ENCODE results near the gene SEC14L3.

Gene SEC14L3

GRCh38 chr22:30423959-30424533 lies 47.8 kb downstream of the SEC14L3 start:
- DNase-seq (ENCODE audit: extremely low read depth in 1 of 2, low read depth in 1 of 2), result peak; percentile 93 to 98

- no peak for DNase-seq (ENCODE audit: extremely low read depth in 1 of 2, low read depth in 1 of 2)
Measured at GRCh38 chr22:30423301-30423958, 48.4 kb downstream of the SEC14L3 start.

GRCh38 chr22:30422481-30423300 lies 49.1 kb downstream of the SEC14L3 start:
- no peak for DNase-seq (ENCODE audit: extremely low read depth in 1 of 2, low read depth in 1 of 2)

GRCh38 chr22:30421695-30422480 lies 49.9 kb downstream of the SEC14L3 start:
- DNase-seq (ENCODE audit: extremely low read depth in 1 of 2, low read depth in 1 of 2), result no peak

GRCh38 chr22:30420347-30421125 lies 51.3 kb downstream of the SEC14L3 start:
- no peak for DNase-seq (ENCODE audit: extremely low read depth in 1 of 2, low read depth in 1 of 2)

- no peak for DNase-seq (ENCODE audit: extremely low read depth in 1 of 2, low read depth in 1 of 2)
Measured at GRCh38 chr22:30416837-30417236, 55.0 kb downstream of the SEC14L3 start.

- DNase-seq (ENCODE audit: extremely low read depth in 1 of 2, low read depth in 1 of 2), result no peak
Measured at GRCh38 chr22:30416403-30416802, 55.4 kb downstream of the SEC14L3 start.

- DNase-seq (ENCODE audit: extremely low read depth in 1 of 2, low read depth in 1 of 2), result no peak
Measured at GRCh38 chr22:30414525-30415047, 57.2 kb downstream of the SEC14L3 start.

- DNase-seq (ENCODE audit: extremely low read depth in 1 of 2, low read depth in 1 of 2), result no peak
Measured at GRCh38 chr22:30413745-30414524, 57.9 kb downstream of the SEC14L3 start.

- no peak for DNase-seq (ENCODE audit: extremely low read depth in 1 of 2, low read depth in 1 of 2)
Measured at GRCh38 chr22:30413001-30413400, 58.8 kb downstream of the SEC14L3 start.

- DNase-seq (ENCODE audit: extremely low read depth in 1 of 2, low read depth in 1 of 2), result no peak
Measured at GRCh38 chr22:30411780-30412179, 60.0 kb downstream of the SEC14L3 start.
